ENCODE results near the gene IL24. TPM values are rescaled to one million over a fixed set of nuclear protein-coding genes. Genes with fewer than 3 reads are reported as not detected.

Gene IL24
- total RNA-seq, 1 donor from 2014 or later: not detected

GRCh38 chr1:206854401-206855129, 42.7 kb upstream of the IL24 start:
- Mint-ChIP-seq H3K27ac (ENCODE audit: unreplicated experiment) (no peak overlapping the region), H3K9me3 (peaks cover 22% of the 10 kb centered on the region), H3K36me3 (ENCODE audit: low read depth) (peaks cover 10% of the 10 kb centered on the region), H3K27me3 (ENCODE audit: low read depth) (peaks cover 47% of the 10 kb centered on the region), H3K4me3 (no peak overlapping the region), H3K4me1 (no peaks in the 10 kb centered on the region)
- DNase-seq (ENCODE audit: low read depth, low spot score): no peak
- no peak for TF ChIP-seq CTCF (conservative IDR thresholded peaks at IDR 0.05)

GRCh38 chr1:206855859-206856258, 41.4 kb upstream of the IL24 start:
- peaks cover 45% of the 10 kb centered on the region for H3K27me3 Mint-ChIP-seq (ENCODE audit: low read depth)
- TF ChIP-seq CTCF (conservative IDR thresholded peaks at IDR 0.05): no peak
- no peak for DNase-seq (ENCODE audit: low read depth, low spot score)
- H3K36me3 Mint-ChIP-seq (ENCODE audit: low read depth): peaks cover 10% of the 10 kb centered on the region
- no peak overlapping the region for H3K27ac Mint-ChIP-seq (ENCODE audit: unreplicated experiment)
- peaks cover 22% of the 10 kb centered on the region for H3K9me3 Mint-ChIP-seq
- no peak overlapping the region for H3K4me3 Mint-ChIP-seq
- no peaks in the 10 kb centered on the region for H3K4me1 Mint-ChIP-seq

- no peak overlapping the region for H3K4me3 Mint-ChIP-seq
- H3K27ac Mint-ChIP-seq (ENCODE audit: unreplicated experiment): no peak overlapping the region
- DNase-seq (ENCODE audit: low read depth, low spot score): no peak
- TF ChIP-seq CTCF (conservative IDR thresholded peaks at IDR 0.05): peak; percentile 33
- peaks cover 18% of the 10 kb centered on the region for H3K9me3 Mint-ChIP-seq
- H3K4me1 Mint-ChIP-seq: no peaks in the 10 kb centered on the region
- H3K27me3 Mint-ChIP-seq (ENCODE audit: low read depth): peaks cover 46% of the 10 kb centered on the region
- H3K36me3 Mint-ChIP-seq (ENCODE audit: low read depth): peaks cover 6% of the 10 kb centered on the region
These were observed 40.4 kb upstream of the IL24 start for GRCh38 chr1:206856674-206857464.

- DNase-seq (ENCODE audit: low read depth, low spot score): no peak
- no peaks in the 10 kb centered on the region for H3K36me3 Mint-ChIP-seq (ENCODE audit: low read depth)
- no peak for TF ChIP-seq CTCF (conservative IDR thresholded peaks at IDR 0.05)
- H3K4me3 Mint-ChIP-seq: no peak overlapping the region
- no peak overlapping the region for H3K27ac Mint-ChIP-seq (ENCODE audit: unreplicated experiment)
- H3K4me1 Mint-ChIP-seq: no peaks in the 10 kb centered on the region
- H3K27me3 Mint-ChIP-seq (ENCODE audit: low read depth): peaks cover 55% of the 10 kb centered on the region
- H3K9me3 Mint-ChIP-seq: peaks cover 3% of the 10 kb centered on the region
These were observed 38.1 kb upstream of the IL24 start for GRCh38 chr1:206859082-206859521.

GRCh38 chr1:206860165-206860564, 37.1 kb upstream of the IL24 start:
- Mint-ChIP-seq H3K27ac (ENCODE audit: unreplicated experiment) (no peak overlapping the region), H3K27me3 (ENCODE audit: low read depth) (peaks cover 56% of the 10 kb centered on the region), H3K9me3 (no peaks in the 10 kb centered on the region), H3K4me3 (no peak overlapping the region), H3K4me1 (no peaks in the 10 kb centered on the region), H3K36me3 (ENCODE audit: low read depth) (no peaks in the 10 kb centered on the region)
- DNase-seq (ENCODE audit: low read depth, low spot score): no peak
- TF ChIP-seq CTCF (conservative IDR thresholded peaks at IDR 0.05): no peak

Measured in neural crest cell (in vitro differentiated cells).